GM23338 (cell line): ENCODE results near the gene MTOR. TPM values are rescaled to one million over a fixed set of nuclear protein-coding genes. Genes with fewer than 3 reads are reported as not detected.

Source experiments
- ATAC-seq: fragments of 200-7000 bp; cut with Tn5 transposase; 3 replicates; pipeline ENCODE4 v1.9.1; 2020
- DNase-seq: peaks from one replicate; pipeline ENCODE4 v3.0.0-alpha.2; 2015; ENCODE audit warnings: low spot score
- H2AFZ ChIP-seq: fragments of 200-600 bp; sonication (generic); 2 replicates; pipeline ENCODE4 v1.8.0; 2016; ENCODE audit warnings: antibody characterized with exemption, mild to moderate bottlenecking, moderate library complexity
- H3F3A ChIP-seq: fragments of 200-600 bp; sonication (generic); replicated peaks from 2 replicates; pipeline ENCODE4 v1.8.0; 2017; ENCODE audit warnings: antibody characterized with exemption, mixed run types, low read depth
- H3K27ac ChIP-seq: fragments of 200-600 bp; sonication (generic); 2 replicates; pipeline ENCODE4 v1.6.1; 2016; ENCODE audit warnings: low read depth
- H3K27me3 ChIP-seq: fragments of 200-600 bp; sonication (generic); 2 replicates; pipeline ENCODE4 v1.8.0; 2016; ENCODE audit warnings: mild to moderate bottlenecking, mixed run types, moderate library complexity; ENCODE audit not compliant: insufficient read depth
- H3K36me3 ChIP-seq: fragments of 200-600 bp; sonication (generic); 2 replicates; pipeline ENCODE4 v1.8.0; 2016; ENCODE audit warnings: mild to moderate bottlenecking; ENCODE audit not compliant: insufficient read depth
- H3K4me1 ChIP-seq: fragments of 200-600 bp; sonication (generic); 2 replicates; pipeline ENCODE4 v1.8.0; 2016; ENCODE audit warnings: mild to moderate bottlenecking, moderate library complexity; ENCODE audit not compliant: insufficient read depth
- H3K4me2 ChIP-seq: fragments of 200-600 bp; sonication (generic); 2 replicates; pipeline ENCODE4 v1.7.1; 2017; ENCODE audit warnings: mixed run types
- H3K4me3 ChIP-seq: fragments of 200-600 bp; sonication (generic); 2 replicates; pipeline ENCODE4 v1.6.1; 2016; ENCODE audit warnings: mixed run types
- H3K79me2 ChIP-seq: fragments of 200-600 bp; sonication (generic); replicated peaks from 2 replicates; pipeline ENCODE4 v1.8.0; 2017; ENCODE audit warnings: mild to moderate bottlenecking; ENCODE audit not compliant: insufficient read depth
- H3K9me2 ChIP-seq: fragments of 200-600 bp; sonication (generic); 2 replicates; pipeline ENCODE4 v1.8.0; 2017; ENCODE audit not compliant: insufficient read depth
- H4K20me1 ChIP-seq: fragments of 200-600 bp; sonication (generic); replicated peaks from 2 replicates; pipeline ENCODE4 v1.8.0; 2017; ENCODE audit warnings: mild to moderate bottlenecking; ENCODE audit not compliant: insufficient read depth
- H3K27ac Mint-ChIP-seq: 2 replicates; pipeline ENCODE4 v1.8.0; 2020; ENCODE audit warnings: inconsistent platforms, mild to moderate bottlenecking, moderate library complexity, mixed read lengths
- H3K27me3 Mint-ChIP-seq: 3 replicates; pipeline ENCODE4 v1.8.0; 2022; ENCODE audit warnings: low read depth, mild to moderate bottlenecking, moderate library complexity, mixed read lengths, inconsistent platforms; ENCODE audit not compliant: insufficient read depth, poor library complexity
- H3K36me3 Mint-ChIP-seq: 3 replicates; pipeline ENCODE4 v1.8.0; 2021; ENCODE audit warnings: low read depth, mild to moderate bottlenecking, inconsistent platforms, moderate library complexity, mixed read lengths
- H3K4me1 Mint-ChIP-seq: 3 replicates; pipeline ENCODE4 v1.8.0; 2020; ENCODE audit warnings: mild to moderate bottlenecking, inconsistent platforms, mixed read lengths
- H3K4me3 Mint-ChIP-seq: 3 replicates; pipeline ENCODE4 v1.8.0; 2021; ENCODE audit warnings: moderate library complexity, mild to moderate bottlenecking, inconsistent platforms, mixed read lengths
- H3K9me3 Mint-ChIP-seq: 3 replicates; pipeline ENCODE4 v1.8.0; 2020; ENCODE audit warnings: moderate library complexity, mild to moderate bottlenecking, inconsistent platforms, mixed read lengths
- CREB1 ChIP-seq: fragments of 250-450 bp; sonication (Bioruptor Pico); IDR thresholded peaks from 2 replicates; pipeline ENCODE4 v1.5.0; 2020; ENCODE audit warnings: low read depth, mild to moderate bottlenecking, moderate library complexity
- CTCF ChIP-seq, 2 experiments: fragments of 200-600 bp in 1 of 2; sonication (generic) in 1 of 2; conservative IDR thresholded peaks; 2 replicates each; pipeline versions ENCODE4 v1.5.1 to v1.6.1; 2016 to 2017; ENCODE audit warnings: antibody characterized with exemption in 2 of 2, low read depth in 2 of 2, mild to moderate bottlenecking in 2 of 2, moderate library complexity in 1 of 2
- EZH2 ChIP-seq: fragments of 200-600 bp; sonication (generic); IDR thresholded peaks from one replicate; pipeline ENCODE4 v1.8.0; 2017; ENCODE audit warnings: antibody characterized with exemption, mild to moderate bottlenecking, low read depth; ENCODE audit not compliant: unreplicated experiment
- EZH2phosphoT487 ChIP-seq: fragments of 200-600 bp; sonication (generic); IDR thresholded peaks from one replicate; pipeline ENCODE4 v1.8.1; 2018; ENCODE audit warnings: antibody characterized with exemption; ENCODE audit not compliant: unreplicated experiment
- JUNB ChIP-seq: IDR thresholded peaks from one replicate; pipeline ENCODE4 v1.6.1; 2016; ENCODE audit warnings: antibody characterized with exemption; ENCODE audit not compliant: unreplicated experiment
- NANOG ChIP-seq: IDR thresholded peaks from 2 replicates; pipeline ENCODE4 v1.6.1; 2016; ENCODE audit warnings: antibody characterized with exemption, borderline replicate concordance
- POLR2AphosphoS5 ChIP-seq: IDR thresholded peaks from 2 replicates; pipeline ENCODE4 v1.6.1; 2016; ENCODE audit warnings: antibody characterized with exemption, low read depth
- REST ChIP-seq: IDR thresholded peaks from one replicate; pipeline ENCODE4 v1.6.1; 2018; ENCODE audit warnings: antibody characterized with exemption; ENCODE audit not compliant: unreplicated experiment
- STAT1 ChIP-seq: IDR thresholded peaks from one replicate; pipeline ENCODE4 v1.6.1; 2016; ENCODE audit warnings: antibody characterized with exemption; ENCODE audit not compliant: unreplicated experiment
- long read RNA-seq: library from polyadenylated mRNA; unstranded; transcript quantifications from one replicate; pipeline ENCODE4 v2.0.0, GENCODE V29; 2020; ENCODE audit not compliant: unreplicated experiment
- polyA plus RNA-seq: library from polyadenylated mRNA; unstranded; fragments of >200 nt; fragmentation: Nextera tagmentation; extraction: Ambion mirVana; gene quantifications from 2 replicates; pipeline ENCODE4 v1.2.1, GENCODE V29; 2016
- total RNA-seq: library from RNA; depleted of rRNA; stranded (reverse); fragments of >200 nt; shearing (Covaris generic); gene quantifications from 2 replicates; pipeline ENCODE4 v1.2.3, GENCODE V29; 2014; rRNA removed
- TF ChIP-seq, protein P1 (sequence below): IDR thresholded peaks from 2 replicates; pipeline ENCODE4 v1.6.1; 2016; ENCODE audit warnings: antibody characterized with exemption

The MTOR gene
- total RNA-seq (82.1 and 98.0 TPM in 2 replicates), polyA plus RNA-seq (20.7 and 22.8 TPM in 2 replicates)
- long read RNA-seq, partial matches to known transcripts, result 1 of 2 reads
- long read RNA-seq, other reads (novel, unspliced or antisense), result 1 of 2 reads

- Histone ChIP-seq H3K27me3 (no peaks in the 10 kb centered on the region), H3K4me2 (peak within 1 kb of the TSS; percentile 94), H2AFZ (peak within 1 kb of the TSS; percentile 39), H3K9me2 (no peaks in the 10 kb centered on the region), H3F3A (0 out of 2 replicates have a peak, but pooled peaks cover 5% of the 10 kb centered on the region), H3K4me1 (peaks cover 10% of the 10 kb centered on the region; the same call in 1 of the 2 replicates), H4K20me1 (peaks cover 9% of the 10 kb centered on the region), H3K4me3 (peak within 1 kb of the TSS; percentile 87), H3K79me2 (peaks cover 21% of the 10 kb centered on the region), H3K27ac (peak within 1 kb of the TSS; percentile 78), H3K36me3 (peaks cover 23% of the 10 kb centered on the region)
- H3K27ac Mint-ChIP-seq, result peak within 1 kb of the TSS; percentile 89
- peaks cover 23% of the 10 kb centered on the region for H3K36me3 Mint-ChIP-seq
- peaks cover 12% of the 10 kb centered on the region for H3K27me3 Mint-ChIP-seq
- peaks cover 10% of the 10 kb centered on the region; the same call in 2 of the 3 replicates for H3K4me1 Mint-ChIP-seq
- peak; percentile 100 for DNase-seq
- H3K9me3 Mint-ChIP-seq, result no peaks in the 10 kb centered on the region
- TF ChIP-seq CREB1 (peak; percentile 84), EZH2phosphoT487 (no peak), POLR2AphosphoS5 (peak; percentile 80), NANOG (no peak)
- TF ChIP-seq, protein P1, sequence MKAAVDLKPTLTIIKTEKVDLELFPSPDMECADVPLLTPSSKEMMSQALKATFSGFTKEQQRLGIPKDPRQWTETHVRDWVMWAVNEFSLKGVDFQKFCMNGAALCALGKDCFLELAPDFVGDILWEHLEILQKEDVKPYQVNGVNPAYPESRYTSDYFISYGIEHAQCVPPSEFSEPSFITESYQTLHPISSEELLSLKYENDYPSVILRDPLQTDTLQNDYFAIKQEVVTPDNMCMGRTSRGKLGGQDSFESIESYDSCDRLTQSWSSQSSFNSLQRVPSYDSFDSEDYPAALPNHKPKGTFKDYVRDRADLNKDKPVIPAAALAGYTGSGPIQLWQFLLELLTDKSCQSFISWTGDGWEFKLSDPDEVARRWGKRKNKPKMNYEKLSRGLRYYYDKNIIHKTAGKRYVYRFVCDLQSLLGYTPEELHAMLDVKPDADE, result peak; percentile 74
- peak within 1 kb of the TSS; percentile 96 for H3K4me3 Mint-ChIP-seq
- ATAC-seq, result peak; percentile 98
Observed at GRCh38 chr1:11262171-11263049, at the start of gene MTOR. MTOR (minus strand) TSS chr1:11262551; CDS start chr1:11259409, 3,142 bp downstream.

GRCh38 chr1:11309385-11309784 is 47.0 kb upstream of the MTOR start:
- H2AFZ ChIP-seq, result no peak overlapping the region
- H3K9me2 ChIP-seq, result no peaks in the 10 kb centered on the region
- no peak overlapping the region for H3K4me2 ChIP-seq
- Mint-ChIP-seq H3K27me3 (peaks cover 10% of the 10 kb centered on the region), H3K36me3 (0 out of 3 replicates have a peak, but pooled peaks cover 3% of the 10 kb centered on the region), H3K4me1 (peaks cover 14% of the 10 kb centered on the region), H3K4me3 (no peak overlapping the region), H3K9me3 (peaks cover 7% of the 10 kb centered on the region; the same call in 2 of the 3 replicates), H3K27ac (no peak overlapping the region)
- H3K27ac ChIP-seq, result no peak overlapping the region
- no peak overlapping the region for H3K4me3 ChIP-seq
- TF ChIP-seq, protein P1, result no peak
- TF ChIP-seq REST, result no peak
- no peak for TF ChIP-seq EZH2
- no peak for TF ChIP-seq STAT1
- TF ChIP-seq CTCF (conservative IDR thresholded peaks at IDR 0.05; ENCODE audit: low read depth in 2 of 2), result peak in 1 of 2 experiments; percentile 10; a peak in 1 of 4 replicates
- TF ChIP-seq JUNB, result no peak
- H3K36me3 ChIP-seq, result no peaks in the 10 kb centered on the region
- H3K27me3 ChIP-seq, result no peaks in the 10 kb centered on the region
- H3F3A ChIP-seq, result no peaks in the 10 kb centered on the region
- no peaks in the 10 kb centered on the region for H3K79me2 ChIP-seq
- H4K20me1 ChIP-seq, result no peaks in the 10 kb centered on the region
- H3K4me1 ChIP-seq, result peaks cover 13% of the 10 kb centered on the region; the same call in 1 of the 2 replicates
- DNase-seq (no peak), ATAC-seq (no peak)
